ENCODE measurements around the gene SLC9A9. TPM values are rescaled to one million over a fixed set of nuclear protein-coding genes. Genes with fewer than 3 reads are reported as not detected.

SLC9A9 gene
- total RNA-seq, 1 donor, result 3.5 TPM

DNA sequence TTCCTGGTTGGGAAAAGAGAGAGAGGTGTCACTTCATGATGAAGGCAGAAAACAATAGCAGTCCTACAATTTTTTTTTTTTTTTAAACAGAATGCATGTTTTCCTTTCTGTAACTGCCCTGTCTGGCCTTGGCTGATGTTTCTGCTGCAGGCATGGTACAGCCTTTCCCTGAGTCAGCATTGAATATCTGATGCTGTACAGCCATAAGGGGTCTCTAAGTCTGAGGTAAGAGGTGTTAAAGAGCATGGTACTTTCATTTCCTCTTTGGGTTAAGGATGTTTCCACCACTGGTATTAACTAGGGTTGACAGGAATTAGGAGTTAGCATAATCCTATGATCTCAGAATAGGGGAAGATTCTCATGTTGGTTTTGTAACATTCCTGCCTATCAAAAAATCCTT is 581.3 kb downstream of the SLC9A9 start:
- no peak for DNase-seq (ENCODE audit: low read depth)
- H3K4me3 ChIP-seq (ENCODE audit: low read depth, low read length), result no peak overlapping the region
- TF ChIP-seq, protein P1, sequence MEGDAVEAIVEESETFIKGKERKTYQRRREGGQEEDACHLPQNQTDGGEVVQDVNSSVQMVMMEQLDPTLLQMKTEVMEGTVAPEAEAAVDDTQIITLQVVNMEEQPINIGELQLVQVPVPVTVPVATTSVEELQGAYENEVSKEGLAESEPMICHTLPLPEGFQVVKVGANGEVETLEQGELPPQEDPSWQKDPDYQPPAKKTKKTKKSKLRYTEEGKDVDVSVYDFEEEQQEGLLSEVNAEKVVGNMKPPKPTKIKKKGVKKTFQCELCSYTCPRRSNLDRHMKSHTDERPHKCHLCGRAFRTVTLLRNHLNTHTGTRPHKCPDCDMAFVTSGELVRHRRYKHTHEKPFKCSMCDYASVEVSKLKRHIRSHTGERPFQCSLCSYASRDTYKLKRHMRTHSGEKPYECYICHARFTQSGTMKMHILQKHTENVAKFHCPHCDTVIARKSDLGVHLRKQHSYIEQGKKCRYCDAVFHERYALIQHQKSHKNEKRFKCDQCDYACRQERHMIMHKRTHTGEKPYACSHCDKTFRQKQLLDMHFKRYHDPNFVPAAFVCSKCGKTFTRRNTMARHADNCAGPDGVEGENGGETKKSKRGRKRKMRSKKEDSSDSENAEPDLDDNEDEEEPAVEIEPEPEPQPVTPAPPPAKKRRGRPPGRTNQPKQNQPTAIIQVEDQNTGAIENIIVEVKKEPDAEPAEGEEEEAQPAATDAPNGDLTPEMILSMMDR (IDR thresholded peaks at IDR 0.05; ENCODE audit: insufficient read depth, low read depth, low read length), result no peak

DNA sequence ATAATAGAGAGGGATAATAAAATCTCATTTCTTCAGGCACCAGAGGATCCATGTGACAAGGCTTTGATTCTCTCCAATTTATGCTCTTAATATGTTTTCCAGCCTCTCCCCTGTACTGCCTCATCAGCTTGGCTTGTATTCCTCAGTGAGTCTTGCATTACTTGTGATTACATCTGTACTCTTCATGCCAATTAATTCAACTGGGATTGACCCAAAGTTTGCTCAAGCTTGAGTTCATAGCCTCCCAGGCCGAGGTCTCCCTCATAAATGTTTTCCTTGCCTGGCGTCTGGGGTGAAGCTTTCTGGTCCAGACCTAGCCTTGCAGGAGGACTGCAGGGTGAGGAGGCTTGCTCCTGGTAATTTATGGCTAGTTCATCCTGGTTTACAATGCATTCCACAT is 581.8 kb downstream of the SLC9A9 start:
- TF ChIP-seq, protein P1 (IDR thresholded peaks at IDR 0.05; ENCODE audit: insufficient read depth, low read depth, low read length), result no peak
- H3K4me3 ChIP-seq (ENCODE audit: low read depth, low read length), result no peak overlapping the region
- DNase-seq (ENCODE audit: low read depth), result peak; percentile 58

- TF ChIP-seq, protein P1 (IDR thresholded peaks at IDR 0.05; ENCODE audit: insufficient read depth, low read depth, low read length), result no peak
- DNase-seq (ENCODE audit: low read depth), result no peak
Measured at GRCh38 chr3:143265501-143266070, 582.7 kb downstream of the SLC9A9 start.

DNA sequence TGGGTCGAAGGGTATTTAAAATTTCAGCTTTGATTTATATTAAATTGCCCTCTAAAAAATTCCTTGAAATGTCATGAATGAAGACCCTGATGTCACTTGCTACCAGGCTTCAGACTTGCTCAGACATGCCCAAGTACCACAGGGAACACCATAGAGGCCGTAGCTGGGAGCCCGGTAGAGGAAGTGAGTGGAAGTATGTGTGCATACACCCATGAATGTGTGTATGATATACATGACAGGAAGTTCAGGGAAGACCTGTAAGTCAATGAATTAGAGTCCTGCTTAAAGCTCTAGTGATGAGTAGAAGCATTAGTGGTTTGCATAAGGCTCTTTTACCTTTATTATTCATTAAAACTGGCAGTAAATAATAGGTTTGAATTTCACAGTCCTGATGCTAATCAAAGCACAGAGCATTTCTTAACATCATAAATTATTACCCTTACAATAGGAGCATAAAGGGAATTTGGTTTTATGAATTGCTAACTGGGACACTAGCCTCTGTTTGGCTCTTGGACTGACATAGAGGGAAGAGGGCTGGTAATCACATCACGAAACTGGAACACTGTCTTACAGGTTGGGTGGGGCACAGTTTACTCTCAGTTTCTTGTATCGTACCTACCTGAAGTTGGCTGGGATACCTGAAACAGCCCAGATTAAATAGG is 584.3 kb downstream of the SLC9A9 start:
- DNase-seq (ENCODE audit: low read depth), result no peak
- TF ChIP-seq, protein P1 (IDR thresholded peaks at IDR 0.05; ENCODE audit: insufficient read depth, low read depth, low read length), result no peak
- H3K4me3 ChIP-seq (ENCODE audit: low read depth, low read length), result no peak overlapping the region

More at GRCh38 chr3:143265501-143266070, 582.7 kb downstream of the SLC9A9 start:
- no peak overlapping the region for H3K4me3 ChIP-seq (ENCODE audit: low read depth, low read length)

GRCh38 chr3:143261848-143262247 is 586.4 kb downstream of the SLC9A9 start:
- H3K4me3 ChIP-seq (ENCODE audit: low read depth, low read length), result no peak overlapping the region
- no peak for DNase-seq (ENCODE audit: low read depth)
- TF ChIP-seq, protein P1 (IDR thresholded peaks at IDR 0.05; ENCODE audit: insufficient read depth, low read depth, low read length), result no peak

DNA sequence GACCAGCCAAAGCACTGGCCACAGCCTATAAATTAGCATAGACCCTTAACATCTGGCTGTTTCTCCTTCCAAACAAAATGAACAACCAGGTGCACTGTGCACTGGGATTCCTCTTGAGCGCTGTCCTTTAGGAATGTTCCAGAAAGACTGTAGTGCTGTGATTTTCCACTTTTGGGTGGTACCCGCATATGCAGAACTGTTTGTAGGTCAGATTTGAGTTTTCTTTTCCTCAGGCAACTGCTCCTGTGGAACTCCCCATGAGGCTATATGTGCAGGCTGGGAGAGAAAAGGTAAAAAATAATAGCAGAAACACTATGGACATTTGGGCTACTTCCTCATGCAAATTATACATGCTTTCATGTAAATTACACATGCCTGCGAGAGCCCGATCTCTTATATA is 589.6 kb downstream of the SLC9A9 start:
- DNase-seq (ENCODE audit: low read depth), result no peak
- TF ChIP-seq, protein P1 (IDR thresholded peaks at IDR 0.05; ENCODE audit: insufficient read depth, low read depth, low read length), result no peak
- no peak overlapping the region for H3K4me3 ChIP-seq (ENCODE audit: low read depth, low read length)
